Ovary (tissue), 3 donors: Measurements from ENCODE around the gene CTNNBL1.

Experiments used
- POLR2A ChIP-seq: fragments of 450-650 bp; IDR thresholded peaks from one replicate; pipeline ENCODE4 v1.6.1; 2017; ENCODE audit warnings: antibody characterized with exemption, mild to moderate bottlenecking, moderate library complexity
- TF ChIP-seq, protein P1 (sequence below), 3 donors: fragments of 450-650 bp in 2 of 3; fragments of 200-600 bp in 1 of 3; IDR thresholded peaks; one replicate each; pipeline versions ENCODE4 v1.5.1 to v1.8.0; 2016 to 2022; ENCODE audit warnings: antibody characterized with exemption in 3 of 3, mild to moderate bottlenecking in 1 of 3
- donor health status: DM: no; HTN: no; CAD: no.

- TF ChIP-seq, protein P1, sequence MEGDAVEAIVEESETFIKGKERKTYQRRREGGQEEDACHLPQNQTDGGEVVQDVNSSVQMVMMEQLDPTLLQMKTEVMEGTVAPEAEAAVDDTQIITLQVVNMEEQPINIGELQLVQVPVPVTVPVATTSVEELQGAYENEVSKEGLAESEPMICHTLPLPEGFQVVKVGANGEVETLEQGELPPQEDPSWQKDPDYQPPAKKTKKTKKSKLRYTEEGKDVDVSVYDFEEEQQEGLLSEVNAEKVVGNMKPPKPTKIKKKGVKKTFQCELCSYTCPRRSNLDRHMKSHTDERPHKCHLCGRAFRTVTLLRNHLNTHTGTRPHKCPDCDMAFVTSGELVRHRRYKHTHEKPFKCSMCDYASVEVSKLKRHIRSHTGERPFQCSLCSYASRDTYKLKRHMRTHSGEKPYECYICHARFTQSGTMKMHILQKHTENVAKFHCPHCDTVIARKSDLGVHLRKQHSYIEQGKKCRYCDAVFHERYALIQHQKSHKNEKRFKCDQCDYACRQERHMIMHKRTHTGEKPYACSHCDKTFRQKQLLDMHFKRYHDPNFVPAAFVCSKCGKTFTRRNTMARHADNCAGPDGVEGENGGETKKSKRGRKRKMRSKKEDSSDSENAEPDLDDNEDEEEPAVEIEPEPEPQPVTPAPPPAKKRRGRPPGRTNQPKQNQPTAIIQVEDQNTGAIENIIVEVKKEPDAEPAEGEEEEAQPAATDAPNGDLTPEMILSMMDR (IDR thresholded peaks at IDR 0.05) = no peak
- no peak for TF ChIP-seq POLR2A
Measured at GRCh38 chr20:37920679-37921322, 227.0 kb downstream of the CTNNBL1 start.
